ENCODE measurements around the gene PAM. TPM values are rescaled to one million over a fixed set of nuclear protein-coding genes. Genes with fewer than 3 reads are reported as not detected.

Gene PAM
- total and polyA plus RNA-seq, 7 experiments from 2014 or later, result 10.3 to 36.6 (median 13.6) TPM

DNA sequence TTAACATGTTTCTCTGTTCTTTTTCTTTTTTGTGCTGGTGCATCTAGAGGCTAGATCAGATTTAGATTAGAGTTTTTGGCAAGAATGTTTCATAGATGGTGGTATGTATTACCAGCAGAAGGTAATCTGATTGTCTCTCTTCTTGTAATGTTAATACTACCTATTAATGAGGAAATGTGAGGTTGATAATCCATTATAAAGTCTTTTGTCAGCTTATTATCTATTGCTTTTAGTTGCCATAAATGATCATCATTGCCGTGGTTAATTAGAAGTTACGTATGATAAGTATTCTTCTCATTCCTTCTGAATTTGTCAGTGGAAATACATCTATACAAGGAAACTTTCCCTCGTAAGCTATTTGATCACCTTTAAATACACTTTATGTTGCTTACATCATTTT is 135.0 kb downstream of the PAM start:
- H3K4me3 Mint-ChIP-seq, result no peak overlapping the region
- intact Hi-C loops (cut with micrococcal nuclease), result no loop called here
- ChIA-PET CTCF (no interaction called here), POLR2A (no interaction called here)
- no peak overlapping the region for H3K27ac Mint-ChIP-seq
- ATAC-seq (no peak), DNase-seq (no peak)
- Histone ChIP-seq H3K27ac (ENCODE audit: low read depth, low read length) (no peak overlapping the region), H3K27me3 (ENCODE audit: control insufficient read depth in 2 of 2, insufficient read depth in 2 of 2, low read length in 2 of 2) (no peaks in the 10 kb centered on the region), H3K4me1 (ENCODE audit: control insufficient read depth in 2 of 2, insufficient read depth in 2 of 2, low read length in 2 of 2) (peaks cover 0 to 14% of the 10 kb centered on the region in 2 donors), H3K9me3 (ENCODE audit: control insufficient read depth in 2 of 3, low read length in 3 of 3) (no peaks in the 10 kb centered on the region), H3K4me3 (ENCODE audit: low read length) (no peak overlapping the region), H3K36me3 (ENCODE audit: control insufficient read depth in 2 of 3, insufficient read depth in 3 of 3, low read length in 3 of 3) (no peaks in the 10 kb centered on the region)
- H3K36me3 Mint-ChIP-seq, result peaks cover 0 to 10% (median 4%) of the 10 kb centered on the region in 5 donors
- peaks cover 0 to 3% (median 0%) of the 10 kb centered on the region in 11 donors for H3K9me3 Mint-ChIP-seq
- H3K27me3 Mint-ChIP-seq, result no peaks in the 10 kb centered on the region
- peaks cover 0 to 16% (median 0%) of the 10 kb centered on the region in 7 donors for H3K4me1 Mint-ChIP-seq

DNA sequence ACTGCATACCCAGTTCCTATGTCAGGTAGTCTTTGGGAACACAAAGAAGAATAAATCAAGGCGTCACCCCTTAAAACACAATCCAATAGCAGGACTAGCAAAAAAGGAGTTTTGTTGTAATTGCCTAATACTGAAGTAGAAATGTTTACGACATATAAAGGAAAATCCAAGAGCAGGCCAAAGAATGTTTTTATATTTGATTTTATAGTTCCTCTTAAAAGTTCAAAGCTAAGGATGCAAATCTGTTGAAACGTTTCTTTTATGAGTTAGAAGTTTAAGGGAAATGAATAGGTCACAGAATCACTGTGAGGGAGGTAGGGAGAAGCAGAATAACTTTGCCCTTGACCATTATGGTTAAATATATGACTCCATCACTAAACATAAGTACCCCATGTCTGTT is 136.1 kb downstream of the PAM start:
- Histone ChIP-seq H3K4me1 (ENCODE audit: control insufficient read depth in 2 of 2, insufficient read depth in 2 of 2, low read length in 2 of 2) (peaks cover 0 to 14% of the 10 kb centered on the region in 2 donors), H3K27me3 (ENCODE audit: control insufficient read depth in 2 of 2, insufficient read depth in 2 of 2, low read length in 2 of 2) (no peaks in the 10 kb centered on the region), H3K27ac (ENCODE audit: low read depth, low read length) (no peak overlapping the region), H3K9me3 (ENCODE audit: control insufficient read depth in 2 of 3, low read length in 3 of 3) (no peaks in the 10 kb centered on the region), H3K36me3 (ENCODE audit: control insufficient read depth in 2 of 3, insufficient read depth in 3 of 3, low read length in 3 of 3) (no peaks in the 10 kb centered on the region), H3K4me3 (ENCODE audit: low read length) (no peak overlapping the region)
- Mint-ChIP-seq H3K9me3 (peaks cover 0 to 3% (median 0%) of the 10 kb centered on the region in 11 donors), H3K36me3 (peaks cover 0 to 16% (median 4%) of the 10 kb centered on the region in 5 donors), H3K4me3 (no peak overlapping the region), H3K27me3 (no peaks in the 10 kb centered on the region), H3K4me1 (peaks cover 0 to 16% (median 0%) of the 10 kb centered on the region in 7 donors), H3K27ac (no peak overlapping the region)
- ChIA-PET POLR2A (no interaction called here), CTCF (no interaction called here)
- intact Hi-C loops (cut with micrococcal nuclease), result no loop called here
- DNase-seq (no peak), ATAC-seq (no peak)

DNA sequence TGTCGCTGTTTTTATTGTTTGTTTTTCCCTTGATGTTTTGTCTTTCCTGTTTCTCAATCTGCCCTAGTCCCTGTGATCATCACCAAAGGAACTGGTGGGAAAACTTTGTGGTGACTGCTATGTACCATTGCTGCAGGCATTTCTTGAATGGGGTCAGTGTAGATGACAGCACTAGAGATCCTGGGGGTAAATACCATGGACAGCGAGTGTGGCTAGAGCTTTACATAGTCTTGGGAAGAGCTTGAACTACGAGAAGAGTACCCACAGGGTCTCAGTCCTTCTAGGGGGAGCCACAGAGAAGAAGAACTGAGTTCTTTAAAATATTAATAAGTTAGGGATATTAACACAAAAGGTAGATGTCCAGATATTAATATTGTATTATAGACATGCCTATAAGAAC is 138.8 kb downstream of the PAM start:
- Histone ChIP-seq H3K27ac (ENCODE audit: low read depth, low read length) (no peak overlapping the region), H3K4me3 (ENCODE audit: low read length) (no peak overlapping the region), H3K9me3 (ENCODE audit: control insufficient read depth in 2 of 3, low read length in 3 of 3) (no peaks in the 10 kb centered on the region), H3K4me1 (ENCODE audit: control insufficient read depth in 2 of 2, insufficient read depth in 2 of 2, low read length in 2 of 2) (peaks cover 0 to 5% of the 10 kb centered on the region in 2 donors), H3K36me3 (ENCODE audit: control insufficient read depth in 2 of 3, insufficient read depth in 3 of 3, low read length in 3 of 3) (no peaks in the 10 kb centered on the region), H3K27me3 (ENCODE audit: control insufficient read depth in 2 of 2, insufficient read depth in 2 of 2, low read length in 2 of 2) (no peaks in the 10 kb centered on the region)
- Mint-ChIP-seq H3K27me3 (no peaks in the 10 kb centered on the region), H3K4me3 (no peak overlapping the region), H3K27ac (no peak overlapping the region), H3K36me3 (peaks cover 0 to 20% (median 0%) of the 10 kb centered on the region in 5 donors), H3K9me3 (peaks cover 0 to 3% (median 0%) of the 10 kb centered on the region in 11 donors), H3K4me1 (peaks cover 0 to 5% (median 0%) of the 10 kb centered on the region in 7 donors)
- DNase-seq (no peak), ATAC-seq (no peak)
- intact Hi-C loops (cut with micrococcal nuclease), result no loop called here
- CTCF ChIA-PET, result no interaction called here
- POLR2A ChIA-PET, result no interaction called here

DNA sequence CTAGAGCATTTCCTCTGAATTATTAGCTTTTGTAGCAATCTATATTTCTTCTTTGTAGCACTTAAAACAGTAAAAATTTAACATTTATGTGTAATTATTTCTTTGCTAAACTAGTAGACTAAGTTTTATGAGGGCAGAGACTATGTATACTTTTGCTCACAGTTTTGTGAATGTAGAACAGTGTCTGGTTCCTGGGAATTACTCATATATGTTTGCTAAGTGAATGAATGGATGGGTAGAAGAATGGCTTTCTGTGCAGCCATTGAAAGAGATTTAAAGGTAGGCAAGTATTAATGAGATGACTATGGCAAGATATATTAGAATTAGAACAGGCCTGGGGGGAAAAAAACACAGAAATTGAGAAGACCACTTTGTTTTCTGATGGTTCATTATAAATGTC is 140.1 kb downstream of the PAM start:
- Histone ChIP-seq H3K4me1 (ENCODE audit: control insufficient read depth in 2 of 2, insufficient read depth in 2 of 2, low read length in 2 of 2) (no peaks in the 10 kb centered on the region), H3K9me3 (ENCODE audit: control insufficient read depth in 2 of 3, low read length in 3 of 3) (no peaks in the 10 kb centered on the region), H3K4me3 (ENCODE audit: low read length) (no peak overlapping the region), H3K27ac (ENCODE audit: low read depth, low read length) (no peak overlapping the region), H3K27me3 (ENCODE audit: control insufficient read depth in 2 of 2, insufficient read depth in 2 of 2, low read length in 2 of 2) (no peaks in the 10 kb centered on the region), H3K36me3 (ENCODE audit: control insufficient read depth in 2 of 3, insufficient read depth in 3 of 3, low read length in 3 of 3) (no peaks in the 10 kb centered on the region)
- Mint-ChIP-seq H3K27ac (no peak overlapping the region), H3K27me3 (no peaks in the 10 kb centered on the region), H3K4me1 (no peaks in the 10 kb centered on the region), H3K9me3 (peaks cover 0 to 3% (median 0%) of the 10 kb centered on the region in 11 donors), H3K4me3 (no peak overlapping the region), H3K36me3 (peaks cover 0 to 20% (median 0%) of the 10 kb centered on the region in 5 donors)
- CTCF ChIA-PET, result no interaction called here
- POLR2A ChIA-PET, result no interaction called here
- intact Hi-C loops (cut with micrococcal nuclease), result no loop called here
- ATAC-seq, result no peak
- no peak for DNase-seq

DNA sequence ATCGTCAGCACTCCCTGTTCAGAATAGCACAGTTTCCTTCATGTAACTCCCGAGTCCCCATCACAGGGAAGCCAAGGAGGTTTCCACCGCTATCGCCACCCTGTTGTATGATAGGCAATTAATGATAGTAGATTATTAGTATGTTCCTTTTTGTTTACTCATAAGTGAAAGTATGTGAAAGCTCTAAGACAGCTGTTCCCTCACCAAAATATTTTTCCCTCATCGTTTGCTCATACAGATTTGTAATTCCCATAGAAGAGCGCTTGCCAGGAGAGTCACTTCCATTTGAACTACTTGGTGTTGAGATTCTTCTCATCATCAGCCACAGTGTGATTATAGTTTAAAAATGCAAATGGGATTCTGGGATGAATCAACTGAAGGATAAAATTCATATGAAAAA is 140.9 kb downstream of the PAM start:
- H3K9me3 ChIP-seq (ENCODE audit: control insufficient read depth in 2 of 3, low read length in 3 of 3), result no peaks in the 10 kb centered on the region
- H3K4me3 ChIP-seq (ENCODE audit: low read length), result no peak overlapping the region
- no peaks in the 10 kb centered on the region for H3K4me1 Mint-ChIP-seq
- H3K9me3 Mint-ChIP-seq, result peaks cover 0 to 3% (median 0%) of the 10 kb centered on the region in 11 donors
- H3K36me3 Mint-ChIP-seq, result peaks cover 0 to 20% (median 0%) of the 10 kb centered on the region in 5 donors
- H3K27ac ChIP-seq (ENCODE audit: low read depth, low read length), result no peak overlapping the region
- no peaks in the 10 kb centered on the region for H3K27me3 ChIP-seq (ENCODE audit: control insufficient read depth in 2 of 2, insufficient read depth in 2 of 2, low read length in 2 of 2)
- no peak for DNase-seq
- intact Hi-C loops (cut with micrococcal nuclease), result no loop called here
- no peaks in the 10 kb centered on the region for H3K27me3 Mint-ChIP-seq
- H3K4me1 ChIP-seq (ENCODE audit: control insufficient read depth in 2 of 2, insufficient read depth in 2 of 2, low read length in 2 of 2), result no peaks in the 10 kb centered on the region
- no peak for ATAC-seq
- CTCF ChIA-PET, result no interaction called here
- POLR2A ChIA-PET, result no interaction called here
- no peaks in the 10 kb centered on the region for H3K36me3 ChIP-seq (ENCODE audit: control insufficient read depth in 2 of 3, insufficient read depth in 3 of 3, low read length in 3 of 3)
- no peak overlapping the region for H3K4me3 Mint-ChIP-seq
- H3K27ac Mint-ChIP-seq, result no peak overlapping the region

DNA sequence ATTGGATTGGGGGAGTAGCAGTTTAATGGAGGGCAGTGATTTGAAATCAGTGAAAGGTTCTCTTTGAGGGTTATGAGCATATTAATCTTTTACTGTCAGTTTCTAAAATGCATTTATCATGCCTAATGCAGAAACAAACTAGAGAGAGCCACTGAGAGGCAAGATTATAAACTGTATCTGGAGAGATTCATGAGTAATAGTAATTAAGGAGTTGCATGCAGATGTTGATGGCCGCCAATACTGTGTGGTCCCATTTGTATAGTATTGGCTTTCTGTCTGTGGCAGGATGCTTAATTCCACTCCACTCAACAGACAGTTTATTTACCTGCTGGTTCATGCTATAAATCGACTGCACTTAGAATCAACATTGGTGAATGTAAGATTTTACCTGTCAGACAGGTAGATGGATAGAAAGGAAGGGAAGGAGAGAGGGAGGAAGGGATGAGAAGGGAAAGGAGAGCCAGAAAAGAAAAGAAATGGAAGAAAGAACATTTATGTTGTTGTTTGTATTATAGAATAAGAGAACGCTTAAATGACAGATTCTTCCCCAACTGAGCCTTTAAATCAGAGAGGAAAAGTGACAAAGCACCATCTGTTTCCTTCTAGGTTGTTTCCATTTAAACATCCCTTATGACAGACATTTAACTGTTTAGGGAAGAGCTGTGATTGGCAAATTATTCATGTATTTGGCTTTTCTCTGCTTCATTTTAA is 146.5 kb downstream of the PAM start:
- ChIA-PET CTCF (no interaction called here), POLR2A (no interaction called here)
- Histone ChIP-seq H3K36me3 (ENCODE audit: control insufficient read depth in 2 of 3, insufficient read depth in 3 of 3, low read length in 3 of 3) (no peaks in the 10 kb centered on the region), H3K27me3 (ENCODE audit: control insufficient read depth in 2 of 2, insufficient read depth in 2 of 2, low read length in 2 of 2) (no peaks in the 10 kb centered on the region), H3K4me1 (ENCODE audit: control insufficient read depth in 2 of 2, insufficient read depth in 2 of 2, low read length in 2 of 2) (no peaks in the 10 kb centered on the region), H3K9me3 (ENCODE audit: control insufficient read depth in 2 of 3, low read length in 3 of 3) (no peaks in the 10 kb centered on the region), H3K4me3 (ENCODE audit: low read length) (no peak overlapping the region), H3K27ac (ENCODE audit: low read depth, low read length) (no peak overlapping the region)
- ATAC-seq, result no peak
- Mint-ChIP-seq H3K27ac (no peak overlapping the region), H3K9me3 (peaks cover 0 to 6% (median 0%) of the 10 kb centered on the region in 11 donors), H3K27me3 (no peaks in the 10 kb centered on the region), H3K4me3 (no peak overlapping the region), H3K4me1 (no peaks in the 10 kb centered on the region), H3K36me3 (peaks cover 0 to 11% (median 6%) of the 10 kb centered on the region in 5 donors)
- intact Hi-C loops (cut with micrococcal nuclease), result no loop called here
- DNase-seq, result no peak

DNA sequence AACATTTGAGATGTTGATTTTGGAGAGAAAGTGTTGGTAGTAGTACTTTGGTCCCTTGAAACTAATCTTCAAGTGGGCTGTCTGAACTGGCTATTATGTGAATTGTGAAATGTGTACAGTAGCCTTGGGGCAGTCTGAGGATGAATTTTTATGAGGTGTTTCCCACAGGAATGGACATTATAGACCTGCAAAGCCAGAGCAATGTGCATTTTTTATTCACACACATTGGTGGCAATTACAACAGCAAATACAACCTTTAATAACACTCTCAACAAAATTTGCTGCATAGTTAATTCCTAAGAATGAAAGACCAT is 147.0 kb downstream of the PAM start:
- no peak overlapping the region for H3K27ac ChIP-seq (ENCODE audit: low read depth, low read length)
- no peak overlapping the region for H3K4me3 ChIP-seq (ENCODE audit: low read length)
- intact Hi-C loops (cut with micrococcal nuclease), result no loop called here
- no peaks in the 10 kb centered on the region for H3K9me3 ChIP-seq (ENCODE audit: control insufficient read depth in 2 of 3, low read length in 3 of 3)
- ATAC-seq, result no peak
- Mint-ChIP-seq H3K27me3 (no peaks in the 10 kb centered on the region), H3K36me3 (peaks cover 0 to 11% (median 6%) of the 10 kb centered on the region in 5 donors), H3K4me3 (no peak overlapping the region), H3K27ac (no peak overlapping the region), H3K9me3 (peaks cover 0 to 10% (median 0%) of the 10 kb centered on the region in 11 donors), H3K4me1 (no peaks in the 10 kb centered on the region)
- no peaks in the 10 kb centered on the region for H3K36me3 ChIP-seq (ENCODE audit: control insufficient read depth in 2 of 3, insufficient read depth in 3 of 3, low read length in 3 of 3)
- no peaks in the 10 kb centered on the region for H3K4me1 ChIP-seq (ENCODE audit: control insufficient read depth in 2 of 2, insufficient read depth in 2 of 2, low read length in 2 of 2)
- POLR2A ChIA-PET, result no interaction called here
- DNase-seq, result no peak
- CTCF ChIA-PET, result no interaction called here
- H3K27me3 ChIP-seq (ENCODE audit: control insufficient read depth in 2 of 2, insufficient read depth in 2 of 2, low read length in 2 of 2), result no peaks in the 10 kb centered on the region

All from naive thymus-derived CD4-positive, alpha-beta T cell (primary cell).